GOT3 (cell line): ENCODE results near the gene NUDT5.

Experiments
- DNase-seq: peaks from one replicate; lab custom pipeline; 2025; ENCODE audit warnings: mixed read lengths; lab: John Stamatoyannopoulos, UW

NUDT5 gene

DNA sequence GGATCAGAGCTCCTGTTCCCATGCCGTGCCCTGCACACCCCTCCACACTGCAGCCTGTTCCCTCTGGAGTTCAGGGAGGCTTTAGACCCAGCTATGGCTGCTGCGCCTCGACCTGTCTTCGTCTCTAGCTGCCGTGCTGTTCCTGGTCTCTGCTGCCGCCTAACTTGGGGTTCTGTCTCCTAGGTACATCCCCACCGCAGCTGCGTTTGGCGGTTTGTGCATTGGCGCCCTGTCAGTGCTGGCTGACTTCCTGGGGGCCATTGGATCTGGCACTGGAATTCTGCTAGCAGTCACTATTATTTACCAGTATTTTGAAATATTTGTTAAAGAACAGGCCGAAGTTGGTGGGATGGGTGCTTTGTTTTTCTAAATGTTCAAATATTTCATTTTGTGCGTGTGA lies 31.6 kb downstream of the NUDT5 start:
- DNase-seq, result no peak

DNA sequence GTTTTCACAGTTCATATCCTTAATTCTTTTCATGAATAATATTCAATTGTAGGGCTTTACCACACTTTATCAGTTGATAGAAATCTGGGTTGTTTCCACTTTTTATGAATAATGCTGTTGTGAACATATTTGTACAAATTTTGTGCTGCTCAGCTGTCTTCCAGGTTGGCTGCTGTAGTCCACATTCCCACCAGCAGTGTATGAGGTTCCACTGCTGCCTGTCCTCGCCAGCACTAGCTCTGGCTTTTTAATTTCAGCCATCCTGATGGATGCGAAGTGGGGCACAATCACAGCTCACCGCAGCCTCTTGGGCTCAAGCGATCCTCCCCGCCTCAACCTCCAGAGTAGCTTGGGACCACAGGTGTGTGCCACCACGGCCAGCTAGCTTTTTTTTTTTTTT lies 32.8 kb downstream of the NUDT5 start:
- no peak for DNase-seq

DNA sequence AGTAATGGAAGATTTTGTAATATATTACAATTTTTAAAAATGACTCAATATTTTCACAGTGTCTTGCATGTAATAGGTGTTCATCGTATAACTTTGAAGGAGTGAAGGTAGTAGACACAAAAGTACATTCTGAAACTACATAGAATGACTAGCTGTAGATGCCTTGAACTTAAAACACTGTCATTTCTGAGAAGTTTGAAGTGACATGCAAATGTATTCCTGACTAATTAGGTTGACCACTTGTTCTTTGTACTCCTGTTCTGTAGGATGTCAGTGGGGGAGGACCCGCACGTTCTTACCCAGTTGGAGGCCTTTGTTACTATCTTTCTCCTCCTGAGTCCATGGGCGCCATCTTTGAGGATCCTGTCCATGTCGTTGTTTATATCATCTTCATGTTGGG lies 35.0 kb downstream of the NUDT5 start:
- no peak for DNase-seq

DNA sequence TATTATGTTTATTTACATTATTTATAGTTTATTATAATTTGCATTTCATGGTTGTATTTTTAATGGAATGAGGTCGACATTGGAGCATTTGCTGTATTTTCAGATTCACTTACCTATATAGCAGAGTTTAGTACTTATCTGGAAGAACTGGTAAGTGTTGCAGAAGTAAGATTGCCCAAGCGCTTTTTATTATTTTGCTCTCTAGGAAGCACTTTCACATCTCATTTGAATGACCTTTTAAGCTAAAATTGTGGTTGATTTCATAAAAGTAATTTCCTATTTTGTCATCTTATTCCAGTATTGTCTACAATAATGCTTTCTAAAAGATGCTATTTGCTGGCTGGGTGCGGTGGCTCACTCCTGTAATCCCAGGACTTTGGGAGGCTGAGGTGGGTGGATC lies 37.6 kb downstream of the NUDT5 start:
- no peak for DNase-seq

DNA sequence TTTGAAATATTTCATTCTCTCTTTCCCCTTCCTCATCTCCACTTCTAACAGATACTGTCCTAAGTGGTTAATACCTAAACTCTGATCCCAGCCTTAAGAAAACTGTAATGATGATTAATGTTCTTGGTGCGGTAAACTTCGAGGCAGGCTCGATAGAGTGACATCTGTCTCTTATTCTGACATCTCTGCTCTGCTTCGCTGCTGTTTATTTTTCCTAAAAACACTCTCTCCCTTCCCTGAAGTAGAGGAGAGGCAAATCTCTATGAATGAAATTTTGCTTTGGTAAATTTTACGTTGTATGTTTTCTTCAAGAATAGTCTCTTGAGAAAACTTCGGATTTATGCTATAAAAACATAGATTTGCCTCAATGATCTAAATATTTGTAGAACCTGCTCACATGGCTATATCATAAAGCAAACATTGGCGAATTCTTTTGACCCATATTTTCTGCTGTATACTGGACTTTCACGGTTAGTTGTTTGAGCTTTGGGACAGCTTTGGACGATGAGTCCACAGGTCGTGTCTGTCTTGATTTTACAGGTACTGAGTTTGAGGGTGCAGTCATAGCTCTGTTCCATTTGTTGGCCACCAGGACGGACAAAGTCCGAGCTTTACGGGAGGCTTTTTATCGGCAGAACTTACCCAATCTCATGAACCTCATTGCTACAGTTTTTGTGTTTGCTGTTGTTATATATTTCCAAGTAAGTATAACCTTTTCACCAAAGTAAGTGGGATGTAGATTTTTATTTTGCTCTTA lies 39.1 kb downstream of the NUDT5 start:
- no peak for DNase-seq

DNA sequence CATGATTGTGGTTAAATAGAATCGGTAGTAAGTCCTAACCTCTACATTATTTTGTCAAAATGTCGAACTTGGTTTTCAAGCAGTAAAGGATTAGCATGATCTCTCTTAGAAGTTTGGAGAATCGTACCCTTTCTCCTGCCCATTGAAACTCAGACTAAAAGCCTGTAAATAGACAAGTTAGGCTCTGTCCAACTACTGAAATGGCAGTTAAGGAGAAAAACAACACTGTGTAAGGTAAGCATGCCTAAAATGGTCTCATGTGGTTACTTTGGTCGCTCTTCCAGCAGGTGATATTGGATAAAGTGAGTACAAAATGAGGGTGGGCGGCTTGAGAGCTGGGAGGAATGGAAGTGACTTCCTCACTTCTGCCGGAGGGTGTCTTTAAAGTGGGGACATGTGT lies 41.2 kb downstream of the NUDT5 start:
- no peak for DNase-seq

DNA sequence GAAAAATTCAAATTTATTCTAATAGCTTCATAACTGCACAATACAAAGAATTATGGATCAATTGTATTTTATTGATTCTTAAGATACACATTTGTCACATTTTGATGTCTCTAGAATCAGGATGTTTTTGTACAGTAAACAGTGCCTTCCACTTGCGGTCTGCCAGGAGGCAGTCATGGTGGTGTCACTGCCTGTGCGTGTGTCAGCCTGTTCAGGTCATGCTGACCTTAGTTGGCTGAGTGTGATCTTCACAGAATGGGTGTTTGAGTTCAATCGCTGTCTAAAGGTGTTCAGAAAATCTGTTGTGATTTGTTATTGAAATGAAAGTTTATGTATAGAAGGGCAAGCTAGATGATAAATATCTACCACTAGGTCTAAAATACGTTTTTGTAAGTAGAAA lies 45.5 kb downstream of the NUDT5 start:
- no peak for DNase-seq

DNA sequence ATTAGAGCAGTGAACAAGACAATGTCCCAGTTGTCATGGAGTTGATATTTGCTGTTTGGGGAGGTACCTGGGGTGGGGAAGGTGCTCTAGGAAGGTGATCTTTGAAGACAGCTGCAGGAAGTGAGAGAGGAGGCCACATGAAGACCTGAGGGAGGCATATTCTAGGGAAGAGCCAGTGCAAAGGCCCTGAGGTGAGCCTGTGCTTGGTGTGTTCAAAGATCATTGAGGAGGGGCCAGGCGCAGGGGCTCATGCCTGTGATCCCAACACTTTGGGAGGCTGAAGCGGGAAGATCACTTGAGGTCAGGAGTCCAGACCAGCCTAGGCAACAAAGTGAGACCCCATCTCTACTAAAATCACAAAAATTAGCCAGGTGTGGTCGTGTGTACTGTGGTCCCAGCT lies 51.2 kb downstream of the NUDT5 start:
- no peak for DNase-seq

DNA sequence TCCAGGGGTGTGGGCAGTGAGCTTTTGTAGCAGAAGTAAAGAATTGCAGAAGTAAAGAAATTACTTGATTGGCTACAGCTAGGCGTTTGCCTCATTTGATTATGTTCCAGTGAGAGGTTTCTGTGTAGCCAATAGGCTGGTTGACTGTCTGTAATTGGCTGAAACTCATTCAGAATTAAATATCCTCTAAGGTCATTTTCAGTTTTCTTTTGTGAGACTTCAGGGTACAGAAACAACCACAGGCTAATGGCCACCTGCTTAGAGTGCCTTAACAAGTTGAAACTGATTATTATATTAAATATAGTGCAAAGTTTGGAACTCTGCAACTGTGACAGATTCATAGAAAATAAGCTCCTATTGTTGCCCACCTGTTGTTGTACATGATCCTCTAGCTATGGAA lies 55.7 kb downstream of the NUDT5 start:
- DNase-seq, result no peak

DNA sequence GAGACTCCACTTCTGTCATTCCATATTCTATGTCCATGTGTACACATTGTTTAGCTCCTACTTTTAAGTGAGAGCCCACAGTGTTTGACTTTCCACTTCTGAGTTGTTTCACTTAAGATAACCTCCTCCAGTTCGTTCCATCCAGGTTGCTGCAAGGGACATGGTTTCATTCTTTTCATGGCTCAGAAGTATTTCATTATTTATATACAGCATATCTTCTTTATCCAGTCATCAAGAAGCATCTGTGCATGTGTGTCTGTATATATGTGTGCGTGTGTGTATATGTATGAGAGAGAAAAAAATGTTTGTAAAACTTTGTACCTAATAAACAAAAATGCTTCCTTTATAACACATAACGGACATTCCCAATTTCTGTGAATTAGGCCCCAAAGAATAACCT lies 60.1 kb downstream of the NUDT5 start:
- DNase-seq, result no peak

DNA sequence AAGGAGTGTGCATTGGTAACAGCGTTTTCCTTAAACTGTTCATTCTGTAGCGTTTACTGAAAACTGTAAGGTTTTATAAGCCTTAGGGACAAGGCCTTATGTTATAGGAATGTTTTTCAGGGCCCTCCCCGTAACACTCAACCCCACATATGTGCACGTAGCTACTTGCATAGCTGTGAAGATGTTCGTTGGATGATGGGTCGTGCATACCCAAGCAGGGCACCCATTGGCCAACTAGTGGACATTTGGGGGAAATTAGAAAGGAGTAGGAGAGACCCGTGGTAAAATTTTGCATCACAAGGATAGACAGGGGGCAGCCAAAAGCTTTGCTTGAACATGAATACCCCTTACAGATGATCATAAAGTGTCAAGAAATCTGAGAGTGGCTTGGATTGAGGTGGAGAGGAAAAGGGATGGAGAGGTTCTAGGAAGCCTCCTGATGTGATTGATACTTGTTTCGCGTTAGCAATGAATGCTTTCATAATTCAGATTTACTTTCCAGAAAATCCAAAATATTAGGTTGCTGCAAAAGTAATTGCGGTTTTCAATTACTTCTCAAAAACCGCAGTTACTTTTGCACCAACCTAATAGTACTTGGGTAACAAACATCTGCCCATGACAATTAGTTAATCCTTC lies 65.3 kb downstream of the NUDT5 start:
- DNase-seq, result no peak

DNA sequence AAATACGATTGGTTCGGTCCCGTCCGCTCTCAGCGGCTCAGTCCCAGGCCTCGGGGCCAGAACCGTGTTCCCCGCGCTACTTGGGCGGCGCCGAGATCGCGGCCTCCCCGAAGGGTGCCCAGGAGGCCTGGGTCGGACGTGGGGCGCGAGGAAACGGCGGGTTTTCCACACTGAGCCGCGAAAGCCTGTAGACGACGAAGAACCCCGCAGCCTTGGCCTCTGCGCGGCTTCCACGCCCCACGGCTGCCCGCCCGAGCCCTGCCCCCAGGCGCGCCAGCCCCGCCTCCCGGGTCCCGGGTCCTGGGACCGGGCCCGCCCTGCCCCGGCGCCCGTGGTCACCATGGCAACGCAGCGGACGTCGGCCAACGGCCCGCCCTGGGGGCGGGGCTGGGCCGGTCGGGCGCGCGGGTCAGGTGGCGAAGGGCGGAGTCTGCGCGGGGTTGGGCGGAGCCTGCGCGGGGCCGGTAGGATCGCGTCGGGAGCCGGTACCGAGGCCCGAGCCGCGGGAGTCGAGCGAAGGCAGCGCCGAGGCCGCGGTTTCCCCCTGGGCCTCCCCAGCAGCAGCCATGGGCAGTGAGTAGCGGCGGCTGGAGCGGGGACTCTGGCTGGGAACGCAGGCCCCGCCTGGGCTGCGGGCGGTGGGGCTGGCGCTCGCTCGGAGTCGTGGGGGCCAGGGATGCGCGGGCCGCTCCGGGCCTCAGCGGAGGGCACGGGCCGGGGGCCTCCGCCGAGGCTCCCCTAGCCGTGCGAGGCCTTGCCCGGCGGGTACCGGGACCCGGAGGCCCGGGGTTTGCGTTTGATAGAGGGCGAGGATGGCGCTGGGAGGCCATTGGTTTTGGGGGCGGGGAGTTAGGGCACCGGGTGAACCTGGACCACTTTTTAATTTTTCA lies 66.2 kb downstream of the NUDT5 start, which contains the start of gene SEC61A2:
Gene SEC61A2, plus strand, starts transcription at position 456 of the 890 bp plus-strand sequence. Its CDS starts 111 bp downstream, at position 567.
- peak; percentile 77 for DNase-seq

DNA sequence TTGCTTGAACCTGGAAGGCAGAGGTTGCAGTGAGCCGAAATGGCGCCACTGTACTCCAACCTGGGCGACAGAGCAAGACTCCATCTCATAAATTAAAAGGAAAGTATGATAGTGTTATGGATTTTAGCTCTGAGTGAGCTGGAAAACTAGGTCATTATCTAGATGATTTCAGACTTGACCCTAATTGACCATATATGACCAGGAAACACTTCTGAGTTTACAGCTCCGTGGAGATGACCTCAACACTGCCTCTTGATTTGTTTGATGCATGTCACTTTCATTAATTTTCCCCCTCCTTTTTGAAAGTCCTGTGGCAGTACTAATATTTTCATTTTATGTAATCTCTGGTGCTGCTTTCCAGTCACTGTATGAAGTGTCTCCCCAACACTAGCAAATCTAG lies 74.0 kb downstream of the NUDT5 start:
- DNase-seq, result no peak
